ENCODE measurements around the gene DCHS1. TPM values are rescaled to one million over a fixed set of nuclear protein-coding genes. Genes with fewer than 3 reads are reported as not detected.

The DCHS1 gene
- total and polyA plus RNA-seq, 2 of the 13 experiments (the other 11 are each of a cell fraction or from before 2014, with no cell fraction given), result under 0.01 to 0.03 TPM

DNA sequence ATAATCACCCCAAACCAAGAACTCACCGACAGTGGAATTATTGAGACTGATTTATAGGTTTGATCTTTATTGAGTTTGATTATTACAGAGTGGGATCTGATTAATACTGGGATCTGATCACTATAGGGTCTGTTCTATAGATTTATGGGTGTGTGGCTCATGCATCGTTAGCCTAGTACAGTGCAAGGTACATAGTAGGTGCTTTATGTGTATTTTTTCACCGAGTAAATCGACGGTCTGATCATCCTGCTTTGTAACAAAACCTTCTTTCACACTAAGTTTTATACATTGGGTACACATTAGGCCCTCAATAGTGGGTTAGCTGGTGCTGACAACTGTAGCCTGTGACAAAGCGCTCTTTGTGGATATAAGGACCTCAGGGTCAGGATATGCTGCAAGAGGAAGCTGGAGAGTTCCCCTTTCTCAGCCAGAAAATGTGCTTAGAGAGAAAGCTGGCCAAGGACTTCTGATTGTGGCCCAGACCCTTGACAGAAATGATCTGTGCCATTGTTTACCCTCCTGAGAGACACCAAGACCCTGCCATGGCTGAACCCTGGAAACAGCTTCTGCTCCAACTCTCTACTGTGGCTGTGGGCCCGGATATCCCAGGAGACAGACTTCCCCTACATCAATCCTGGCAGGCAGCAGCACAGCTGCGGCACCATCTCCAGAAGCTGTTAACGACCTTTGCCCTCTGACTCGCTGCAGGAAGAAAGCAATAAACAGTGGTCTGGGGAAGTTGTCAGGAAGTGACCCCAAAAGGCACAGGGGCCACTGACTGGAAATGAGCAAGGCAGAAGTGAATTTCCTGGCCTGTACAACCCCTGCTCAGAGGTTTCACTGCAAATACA is 20.3 kb downstream of the DCHS1 start (continued):
- TF ChIP-seq AFF4 (CRISPR knock-in tag; IDR thresholded peaks at IDR 0.05) (no peak), NR2F1 (CRISPR knock-in tag; IDR thresholded peaks at IDR 0.05) (0 out of 4 replicates have a peak, but pooled peaks of 1 of the 2 experiments have one; percentile 45), ZNF331 (CRISPR knock-in tag; IDR thresholded peaks at IDR 0.05) (peak; percentile 10; the same call in 1 of the 2 replicates), PHF5A (CRISPR knock-in tag; IDR thresholded peaks at IDR 0.05; ENCODE audit: low read depth, unreplicated experiment) (no peak), SRSF4 (IDR thresholded peaks at IDR 0.05; ENCODE audit: low read depth, low read length, poor library complexity, severe bottlenecking) (no peak), TBX3 (IDR thresholded peaks at IDR 0.05; ENCODE audit: borderline replicate concordance) (no peak), ZNF503 (CRISPR knock-in tag; IDR thresholded peaks at IDR 0.05) (no peak), KDM2A (CRISPR knock-in tag; IDR thresholded peaks at IDR 0.05; ENCODE audit: borderline replicate concordance, low read depth) (no peak; the same call in 1 of the 2 replicates), HNRNPK (IDR thresholded peaks at IDR 0.05; ENCODE audit: low read depth, low read length, poor library complexity, severe bottlenecking) (no peak), ONECUT2 (CRISPR knock-in tag; IDR thresholded peaks at IDR 0.05) (no peak), ZNF7 (CRISPR knock-in tag; IDR thresholded peaks at IDR 0.05) (no peak), ZNF790 (CRISPR knock-in tag; IDR thresholded peaks at IDR 0.05; ENCODE audit: borderline replicate concordance) (no peak), ZNF672 (CRISPR knock-in tag; IDR thresholded peaks at IDR 0.05) (no peak), GATA4 (IDR thresholded peaks at IDR 0.05; ENCODE audit: borderline replicate concordance, low read depth) (no peak), ZNF33B (CRISPR knock-in tag; IDR thresholded peaks at IDR 0.05) (no peak), RFXANK (CRISPR knock-in tag; IDR thresholded peaks at IDR 0.05) (no peak)
- TF ChIP-seq, protein P1, sequence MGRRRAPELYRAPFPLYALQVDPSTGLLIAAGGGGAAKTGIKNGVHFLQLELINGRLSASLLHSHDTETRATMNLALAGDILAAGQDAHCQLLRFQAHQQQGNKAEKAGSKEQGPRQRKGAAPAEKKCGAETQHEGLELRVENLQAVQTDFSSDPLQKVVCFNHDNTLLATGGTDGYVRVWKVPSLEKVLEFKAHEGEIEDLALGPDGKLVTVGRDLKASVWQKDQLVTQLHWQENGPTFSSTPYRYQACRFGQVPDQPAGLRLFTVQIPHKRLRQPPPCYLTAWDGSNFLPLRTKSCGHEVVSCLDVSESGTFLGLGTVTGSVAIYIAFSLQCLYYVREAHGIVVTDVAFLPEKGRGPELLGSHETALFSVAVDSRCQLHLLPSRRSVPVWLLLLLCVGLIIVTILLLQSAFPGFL (CRISPR knock-in tag; IDR thresholded peaks at IDR 0.05), result no peak
- TF ChIP-seq, protein P2, sequence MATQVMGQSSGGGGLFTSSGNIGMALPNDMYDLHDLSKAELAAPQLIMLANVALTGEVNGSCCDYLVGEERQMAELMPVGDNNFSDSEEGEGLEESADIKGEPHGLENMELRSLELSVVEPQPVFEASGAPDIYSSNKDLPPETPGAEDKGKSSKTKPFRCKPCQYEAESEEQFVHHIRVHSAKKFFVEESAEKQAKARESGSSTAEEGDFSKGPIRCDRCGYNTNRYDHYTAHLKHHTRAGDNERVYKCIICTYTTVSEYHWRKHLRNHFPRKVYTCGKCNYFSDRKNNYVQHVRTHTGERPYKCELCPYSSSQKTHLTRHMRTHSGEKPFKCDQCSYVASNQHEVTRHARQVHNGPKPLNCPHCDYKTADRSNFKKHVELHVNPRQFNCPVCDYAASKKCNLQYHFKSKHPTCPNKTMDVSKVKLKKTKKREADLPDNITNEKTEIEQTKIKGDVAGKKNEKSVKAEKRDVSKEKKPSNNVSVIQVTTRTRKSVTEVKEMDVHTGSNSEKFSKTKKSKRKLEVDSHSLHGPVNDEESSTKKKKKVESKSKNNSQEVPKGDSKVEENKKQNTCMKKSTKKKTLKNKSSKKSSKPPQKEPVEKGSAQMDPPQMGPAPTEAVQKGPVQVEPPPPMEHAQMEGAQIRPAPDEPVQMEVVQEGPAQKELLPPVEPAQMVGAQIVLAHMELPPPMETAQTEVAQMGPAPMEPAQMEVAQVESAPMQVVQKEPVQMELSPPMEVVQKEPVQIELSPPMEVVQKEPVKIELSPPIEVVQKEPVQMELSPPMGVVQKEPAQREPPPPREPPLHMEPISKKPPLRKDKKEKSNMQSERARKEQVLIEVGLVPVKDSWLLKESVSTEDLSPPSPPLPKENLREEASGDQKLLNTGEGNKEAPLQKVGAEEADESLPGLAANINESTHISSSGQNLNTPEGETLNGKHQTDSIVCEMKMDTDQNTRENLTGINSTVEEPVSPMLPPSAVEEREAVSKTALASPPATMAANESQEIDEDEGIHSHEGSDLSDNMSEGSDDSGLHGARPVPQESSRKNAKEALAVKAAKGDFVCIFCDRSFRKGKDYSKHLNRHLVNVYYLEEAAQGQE (IDR thresholded peaks at IDR 0.05; ENCODE audit: borderline replicate concordance in 1 of 2, low read depth in 1 of 2, low read length in 2 of 2), result no peak
